RCC 7860 (cell line): ENCODE measurements around the gene HPS5.
A peak's percentile ranks its signal among the peaks of the same experiment; 100 is the strongest.
"Not testable (repeated sequence)": the region's sequence is repeated elsewhere in the genome, so short reads cannot be mapped to it uniquely, and the experiment has no call there.

Experiments
- DNase-seq: peaks from one replicate; pipeline ENCODE4 v3.0.0-alpha.2; 2015; ENCODE audit warnings: low spot score
- FAIRE-seq: peaks from 2 replicates; lab custom pipeline; 2012; peaks lifted over from hg19 to GRCh38; lab: Jason Lieb, UNC

HPS5 gene, protein sequence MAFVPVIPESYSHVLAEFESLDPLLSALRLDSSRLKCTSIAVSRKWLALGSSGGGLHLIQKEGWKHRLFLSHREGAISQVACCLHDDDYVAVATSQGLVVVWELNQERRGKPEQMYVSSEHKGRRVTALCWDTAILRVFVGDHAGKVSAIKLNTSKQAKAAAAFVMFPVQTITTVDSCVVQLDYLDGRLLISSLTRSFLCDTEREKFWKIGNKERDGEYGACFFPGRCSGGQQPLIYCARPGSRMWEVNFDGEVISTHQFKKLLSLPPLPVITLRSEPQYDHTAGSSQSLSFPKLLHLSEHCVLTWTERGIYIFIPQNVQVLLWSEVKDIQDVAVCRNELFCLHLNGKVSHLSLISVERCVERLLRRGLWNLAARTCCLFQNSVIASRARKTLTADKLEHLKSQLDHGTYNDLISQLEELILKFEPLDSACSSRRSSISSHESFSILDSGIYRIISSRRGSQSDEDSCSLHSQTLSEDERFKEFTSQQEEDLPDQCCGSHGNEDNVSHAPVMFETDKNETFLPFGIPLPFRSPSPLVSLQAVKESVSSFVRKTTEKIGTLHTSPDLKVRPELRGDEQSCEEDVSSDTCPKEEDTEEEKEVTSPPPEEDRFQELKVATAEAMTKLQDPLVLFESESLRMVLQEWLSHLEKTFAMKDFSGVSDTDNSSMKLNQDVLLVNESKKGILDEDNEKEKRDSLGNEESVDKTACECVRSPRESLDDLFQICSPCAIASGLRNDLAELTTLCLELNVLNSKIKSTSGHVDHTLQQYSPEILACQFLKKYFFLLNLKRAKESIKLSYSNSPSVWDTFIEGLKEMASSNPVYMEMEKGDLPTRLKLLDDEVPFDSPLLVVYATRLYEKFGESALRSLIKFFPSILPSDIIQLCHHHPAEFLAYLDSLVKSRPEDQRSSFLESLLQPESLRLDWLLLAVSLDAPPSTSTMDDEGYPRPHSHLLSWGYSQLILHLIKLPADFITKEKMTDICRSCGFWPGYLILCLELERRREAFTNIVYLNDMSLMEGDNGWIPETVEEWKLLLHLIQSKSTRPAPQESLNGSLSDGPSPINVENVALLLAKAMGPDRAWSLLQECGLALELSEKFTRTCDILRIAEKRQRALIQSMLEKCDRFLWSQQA

DNA sequence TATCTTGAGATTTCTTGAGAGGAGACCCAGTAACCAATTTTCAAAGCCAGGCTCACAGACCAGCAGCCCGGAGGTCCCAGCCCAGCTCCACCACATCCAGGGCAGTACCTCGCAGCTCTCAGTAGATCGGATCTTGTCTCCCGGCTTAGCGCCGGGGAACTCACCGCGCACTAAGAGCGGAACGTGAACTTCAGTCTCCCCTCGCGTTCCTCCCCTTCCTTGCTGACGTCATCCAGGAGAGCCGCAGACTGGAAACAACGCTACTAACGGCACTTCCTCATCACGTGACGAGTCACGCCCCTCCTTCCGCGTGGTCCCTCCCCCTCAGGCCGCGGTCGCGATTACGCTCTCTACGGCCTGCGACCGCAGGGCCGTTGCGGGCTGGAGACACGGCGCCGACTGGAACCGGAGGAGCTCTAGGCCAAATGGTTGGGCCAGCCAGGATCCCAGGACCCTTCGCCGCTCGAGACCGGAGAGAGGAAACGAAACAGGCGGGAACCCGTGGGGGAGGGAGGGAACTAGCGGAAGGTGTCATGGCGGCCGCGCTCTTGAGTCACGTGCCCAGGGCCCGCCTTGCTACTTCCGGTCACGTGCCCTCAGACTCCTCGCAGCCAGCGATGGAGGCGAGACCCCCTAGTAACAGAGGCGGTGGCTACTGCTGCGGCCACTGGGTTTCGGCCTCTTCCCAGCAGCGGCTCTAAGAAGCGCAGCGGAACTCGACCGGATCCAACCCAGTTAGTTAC, at the start of gene HPS5, which contains the start of gene GTF2H1:
TSS of gene HPS5 (minus strand) at position 172 of the 743 bp plus-strand sequence. CDS start 4,282 bp downstream, outside the sequence.
TSS of gene GTF2H1 (plus strand) at position 599 of the 743 bp plus-strand sequence. CDS start 10,508 bp downstream, outside the sequence.
- FAIRE-seq (peak; percentile 72), DNase-seq (peak; percentile 94)

DNA sequence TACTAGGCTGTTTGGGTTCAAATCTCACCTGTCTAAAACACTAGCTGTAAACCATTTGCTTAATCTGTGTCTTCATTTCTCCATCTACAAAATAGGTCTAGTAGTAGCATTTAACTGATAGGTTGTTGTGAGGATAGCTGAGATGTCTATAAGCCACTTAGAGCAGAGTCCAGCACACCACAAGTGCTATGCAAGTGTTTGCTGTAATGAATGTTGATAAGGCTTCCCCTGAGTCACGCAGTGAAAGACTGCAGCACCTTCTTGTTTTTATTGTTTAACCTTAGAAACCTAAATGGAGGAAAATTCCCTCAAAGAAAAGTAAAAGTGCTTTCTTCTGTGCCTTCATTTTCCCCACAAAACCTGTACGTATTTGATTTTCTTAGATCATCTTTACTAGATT, 49.3 kb upstream of the HPS5 start:
- no peak for DNase-seq
- no peak for FAIRE-seq

DNA sequence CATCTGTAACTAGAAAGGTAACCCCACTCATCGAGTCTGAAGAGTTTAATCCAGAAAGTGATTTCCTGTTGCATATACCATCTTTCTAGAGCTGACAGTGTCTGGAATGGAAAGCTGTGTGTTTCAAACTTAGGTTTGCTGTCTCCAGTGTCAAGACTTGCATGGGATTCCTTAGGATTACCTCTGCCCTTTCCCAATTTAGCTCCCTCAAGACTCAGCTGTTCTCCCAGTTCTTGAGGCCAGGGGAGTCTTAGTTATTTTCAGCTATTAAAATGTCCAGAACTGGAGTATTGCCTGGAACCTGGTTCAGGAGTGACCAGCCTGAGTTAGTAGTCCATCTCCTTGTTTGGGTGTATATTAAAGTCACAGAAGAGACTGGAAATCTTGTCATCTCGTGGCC, 47.5 kb upstream of the HPS5 start:
- DNase-seq, result no peak

DNA sequence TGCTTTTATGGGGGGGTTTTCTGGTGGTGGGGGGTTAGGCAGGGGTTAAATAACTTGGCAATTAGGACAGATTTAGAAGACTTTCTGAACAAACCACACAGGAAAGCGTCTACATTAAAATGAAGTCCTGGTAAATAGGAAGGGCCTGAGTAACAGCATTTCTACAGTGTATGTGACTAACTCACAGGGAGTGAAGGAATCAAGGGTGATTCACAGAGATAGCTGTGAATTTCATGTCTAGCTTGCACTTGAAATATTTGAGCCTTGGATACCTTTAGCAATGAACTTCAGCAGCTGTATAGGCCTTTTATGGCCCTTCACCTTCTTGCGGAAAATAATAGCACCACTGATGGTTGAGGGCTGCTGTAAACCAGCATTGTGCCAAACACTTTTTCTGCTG, 46.3 kb upstream of the HPS5 start:
- DNase-seq (peak; percentile 33), FAIRE-seq (no peak)

More for the DNA sequence above, 47.5 kb upstream of the HPS5 start:
- no peak for FAIRE-seq

DNA sequence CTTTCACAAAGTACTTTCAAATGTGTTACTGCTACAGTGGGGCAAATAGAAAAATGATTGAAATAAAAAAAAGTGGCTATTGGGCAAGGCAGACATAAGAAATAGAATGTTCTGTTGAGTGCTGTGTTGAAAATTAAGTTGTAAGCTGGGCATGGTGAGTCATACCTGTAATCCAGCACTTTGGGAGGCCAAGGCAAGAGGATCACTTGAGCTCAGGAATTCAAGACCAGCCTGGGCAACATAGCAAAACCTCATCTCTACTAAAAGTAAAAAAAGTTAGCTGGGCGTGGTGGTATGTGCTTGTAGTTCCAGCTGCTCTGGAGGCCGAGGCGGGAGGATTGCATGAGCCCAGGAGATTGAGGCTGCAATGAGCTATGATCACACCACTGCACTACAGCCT, 45.5 kb upstream of the HPS5 start:
- DNase-seq (no peak), FAIRE-seq (no peak)

DNA sequence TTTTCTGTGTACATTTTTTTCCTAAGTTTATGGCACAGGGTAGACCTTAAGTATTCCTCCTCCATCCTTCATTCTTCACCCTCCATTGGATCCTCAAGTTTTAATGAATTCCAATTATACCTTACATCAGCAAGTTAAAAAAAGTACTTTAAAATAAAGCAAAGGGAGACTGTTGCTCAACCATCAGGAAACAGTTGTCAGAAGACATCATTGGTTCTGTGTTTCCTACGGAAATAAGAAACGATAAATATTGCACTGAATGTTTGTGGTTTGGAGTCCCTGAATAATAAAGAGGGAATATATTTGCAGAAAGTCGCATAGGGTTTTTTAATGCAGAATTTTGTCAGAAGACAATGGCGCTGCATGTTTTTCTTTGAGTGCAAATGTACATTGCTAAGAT, 44.3 kb upstream of the HPS5 start:
- FAIRE-seq (no peak), DNase-seq (no peak)

DNA sequence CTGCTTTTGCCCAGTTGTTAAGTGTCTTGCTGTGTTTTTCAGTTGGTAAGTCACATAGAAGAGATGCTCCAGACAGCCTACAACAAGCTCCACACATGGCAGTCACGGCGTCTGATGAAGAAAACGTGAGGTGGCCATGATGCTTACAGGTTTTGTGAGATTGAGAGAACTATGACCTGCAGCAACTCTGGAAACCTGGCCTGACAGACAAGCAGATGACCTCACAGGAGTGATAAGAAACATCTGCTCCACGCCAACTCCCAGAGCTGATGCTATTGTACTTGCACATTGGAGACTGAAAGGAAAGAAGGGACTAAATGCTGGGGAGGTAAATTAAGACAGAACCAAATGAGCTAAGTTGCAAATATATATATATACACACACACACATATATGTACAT, 43.8 kb upstream of the HPS5 start:
- DNase-seq, result no peak
- FAIRE-seq, result no peak

DNA sequence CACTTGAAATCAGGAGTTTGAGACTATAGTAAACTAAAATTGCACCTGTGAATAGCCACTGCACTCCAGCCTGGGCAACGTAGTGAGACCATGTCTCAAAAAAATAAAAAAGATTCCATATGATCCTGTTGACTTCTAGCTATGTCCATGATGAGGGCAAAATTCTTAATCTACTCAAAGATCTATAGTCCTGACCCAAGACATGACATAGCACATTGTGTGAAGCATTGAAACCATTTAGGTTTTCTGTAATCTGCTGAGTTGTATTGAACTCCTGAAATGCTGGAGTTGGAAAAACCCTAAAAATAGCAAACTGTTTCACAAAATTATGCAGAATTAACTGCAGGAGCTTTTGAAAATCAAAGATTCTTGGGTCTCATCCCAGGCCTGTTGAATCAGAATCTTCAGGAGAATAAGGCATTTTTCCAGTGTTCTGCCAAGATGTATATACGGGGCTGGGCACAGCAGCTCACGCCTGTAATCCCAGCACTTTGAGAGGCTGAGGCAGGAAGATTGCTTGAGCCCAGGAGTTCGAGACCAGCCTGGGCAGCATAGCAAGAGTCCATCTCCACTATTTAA, 42.6 kb upstream of the HPS5 start:
- no peak for FAIRE-seq
- DNase-seq, result no peak

DNA sequence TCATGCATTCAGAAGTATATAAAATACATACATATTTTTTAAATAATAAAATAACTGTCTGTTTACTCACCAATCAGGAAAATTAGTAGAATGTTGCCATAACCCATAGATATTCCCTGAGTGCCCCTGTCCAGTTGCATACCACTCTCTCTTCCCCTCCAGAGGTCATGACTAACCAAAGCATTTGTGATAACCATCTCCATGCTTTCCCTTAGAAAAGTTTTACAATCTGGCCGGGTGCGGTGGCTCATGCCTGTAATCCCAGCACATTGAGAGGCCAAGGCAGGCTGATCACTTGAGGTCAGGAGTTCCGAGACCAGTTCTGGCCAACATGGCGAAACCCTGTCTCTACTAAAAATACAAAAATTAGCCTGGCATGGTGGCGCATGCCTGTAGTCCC, 39.2 kb upstream of the HPS5 start:
- no peak for FAIRE-seq
- no peak for DNase-seq

DNA sequence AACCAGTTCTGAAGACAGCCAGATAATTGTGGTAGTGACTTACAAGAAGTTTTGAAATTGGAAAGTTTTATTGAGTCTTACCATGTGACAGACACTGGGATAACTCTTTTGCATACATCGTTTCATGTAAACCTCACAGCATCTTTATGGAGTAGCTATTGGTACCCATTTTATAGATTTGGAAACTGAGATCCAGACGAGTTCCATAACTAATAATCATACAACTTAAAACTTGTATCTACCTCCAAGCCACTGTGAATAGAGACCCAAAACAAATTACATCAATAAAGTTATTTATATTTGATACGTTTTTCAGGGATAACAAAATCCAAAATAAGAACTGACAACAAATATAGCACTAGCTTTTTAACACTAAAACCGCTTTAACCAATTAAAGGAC, 36.7 kb upstream of the HPS5 start:
- no peak for DNase-seq
- FAIRE-seq, result no peak

DNA sequence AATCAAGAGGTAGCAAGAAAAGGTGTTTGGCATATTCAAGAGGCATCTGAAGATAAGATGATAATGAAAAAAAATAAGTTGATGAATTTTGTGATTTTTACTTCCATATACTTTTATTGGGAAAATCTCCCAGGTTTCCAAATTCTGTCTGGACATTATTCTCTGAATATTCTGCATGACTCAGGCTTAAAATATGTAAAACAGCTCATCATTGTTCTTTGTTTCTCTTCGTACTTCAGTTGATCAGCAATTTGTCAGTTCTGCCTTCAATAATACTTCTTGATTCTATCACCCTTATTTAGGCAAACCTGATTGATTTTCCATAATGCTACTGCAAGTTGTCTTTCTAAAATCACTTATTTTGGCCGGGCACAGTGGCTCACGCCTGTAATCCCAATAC, 30.6 kb upstream of the HPS5 start:
- DNase-seq (no peak), FAIRE-seq (no peak)

DNA sequence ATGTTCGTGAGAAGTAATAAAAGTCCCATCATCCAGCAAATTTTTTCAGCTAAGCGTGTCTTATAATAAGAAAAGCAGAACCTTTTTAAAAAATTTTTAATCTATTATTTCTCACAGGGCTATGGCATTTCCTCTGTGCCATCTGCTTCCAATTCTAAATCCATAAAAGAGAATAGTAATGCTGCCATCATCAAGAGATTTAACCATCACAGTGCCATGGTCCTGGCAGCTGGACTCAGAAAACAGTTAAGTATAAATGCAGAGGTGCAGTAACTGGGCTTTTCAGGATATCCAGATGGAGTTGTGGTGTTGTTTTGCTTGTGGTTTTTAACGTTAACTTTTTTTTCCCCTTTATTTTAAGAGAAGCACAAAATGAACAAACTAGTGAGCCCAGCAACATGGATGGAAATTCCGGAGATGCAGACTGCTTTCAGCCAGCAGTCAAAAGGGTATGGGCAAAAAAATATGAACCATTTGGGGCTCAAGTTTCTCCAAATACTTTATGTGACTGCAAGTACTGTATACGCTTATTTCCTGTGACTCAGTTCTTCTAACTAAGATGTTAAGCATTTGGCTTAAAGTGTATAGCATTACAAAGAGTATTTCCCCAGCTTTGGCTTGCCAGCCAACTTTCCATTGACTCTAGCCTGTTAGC, 25.7 kb upstream of the HPS5 start:
- FAIRE-seq (no peak), DNase-seq (no peak)

DNA sequence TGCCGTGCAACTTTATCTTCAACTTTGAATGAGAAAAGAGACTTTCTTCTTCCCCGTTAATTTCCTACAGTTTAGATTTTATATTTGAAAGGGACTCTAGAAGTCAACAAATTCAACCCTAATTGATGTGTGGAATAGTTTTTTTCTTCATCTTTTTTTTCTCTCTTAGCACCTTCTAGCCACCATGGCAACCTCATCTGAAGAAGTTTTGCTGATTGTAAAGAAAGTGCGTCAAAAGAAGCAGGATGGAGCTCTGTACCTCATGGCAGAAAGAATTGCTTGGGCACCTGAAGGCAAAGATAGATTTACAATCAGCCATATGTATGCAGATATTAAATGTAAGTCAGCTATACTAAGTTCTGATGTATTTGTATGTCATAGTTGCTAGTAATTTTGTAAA, 11.0 kb upstream of the HPS5 start:
- FAIRE-seq (no peak), DNase-seq (no peak)

DNA sequence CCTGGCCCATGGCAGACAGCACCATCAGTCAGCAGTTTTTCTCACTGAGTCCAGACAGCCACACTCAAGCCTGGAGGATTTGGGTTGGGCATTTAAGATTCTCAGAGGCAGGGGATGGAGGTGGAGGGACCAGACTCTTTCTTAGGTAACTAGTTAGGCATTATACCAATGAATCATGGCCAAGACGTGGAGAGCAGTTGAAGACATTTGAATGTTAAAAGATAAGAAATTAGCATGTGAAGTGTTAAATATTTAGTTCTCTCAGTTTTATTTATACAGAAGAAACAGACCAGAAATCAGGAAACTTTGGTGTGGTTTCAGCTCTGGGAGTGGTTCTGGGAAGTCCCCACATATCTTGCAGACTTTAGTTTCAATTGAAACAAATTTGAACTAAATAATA, 10.4 kb upstream of the HPS5 start:
- no peak for FAIRE-seq
- DNase-seq, result no peak

DNA sequence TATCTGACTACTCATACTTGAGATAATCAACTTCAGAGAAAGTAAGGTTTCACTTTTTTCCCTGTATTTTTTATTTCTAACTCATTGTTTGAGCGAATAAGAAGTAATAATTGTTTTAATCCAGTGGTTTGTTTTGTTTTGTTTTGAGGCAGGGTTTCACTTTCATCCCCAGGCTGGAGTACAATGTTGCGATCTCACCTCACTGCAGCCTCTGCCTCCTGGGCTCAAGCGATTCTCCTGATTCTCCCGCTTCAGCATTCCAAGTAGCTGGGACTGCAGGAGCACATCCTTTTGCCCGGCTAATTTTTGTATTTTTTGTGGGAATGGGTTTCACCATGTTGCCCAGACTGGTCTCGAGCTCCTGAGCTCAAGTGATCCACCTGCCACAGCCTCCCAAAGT, 9.0 kb upstream of the HPS5 start:
- DNase-seq, result no peak

DNA sequence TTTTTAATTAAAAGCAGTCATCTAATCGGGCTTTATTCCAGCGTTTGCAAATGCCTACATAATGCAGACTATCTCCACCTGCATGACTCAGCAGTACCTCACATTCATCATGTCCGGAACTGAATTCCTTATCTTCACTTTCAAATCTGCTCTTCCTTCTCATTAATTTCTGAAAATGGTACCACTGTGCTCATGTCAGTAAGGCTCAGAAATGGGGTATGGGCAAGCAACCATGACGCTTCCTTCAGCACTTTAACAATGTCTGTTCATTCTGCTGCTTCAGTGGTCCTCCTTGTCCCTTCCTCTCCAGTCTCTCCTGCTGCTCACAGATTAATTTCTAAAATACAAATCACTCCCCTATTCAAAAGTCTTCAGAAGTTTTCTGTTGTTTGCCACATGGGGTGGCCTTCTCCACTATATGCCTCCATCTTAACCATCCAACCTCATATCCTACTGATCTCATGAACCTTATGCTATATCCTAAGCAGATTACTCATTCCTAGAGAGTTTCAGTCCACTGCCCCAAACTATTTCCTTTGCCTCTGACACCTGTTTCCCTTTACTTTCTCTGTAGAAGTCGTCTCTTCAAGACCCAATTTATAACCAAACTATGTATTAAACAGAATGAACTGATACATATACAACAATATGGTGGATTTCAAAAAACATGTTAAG, 7.4 kb upstream of the HPS5 start:
- FAIRE-seq (peak; percentile 23), DNase-seq (peak; percentile 28)

More for the DNA sequence above, 9.0 kb upstream of the HPS5 start:
- no peak for FAIRE-seq

DNA sequence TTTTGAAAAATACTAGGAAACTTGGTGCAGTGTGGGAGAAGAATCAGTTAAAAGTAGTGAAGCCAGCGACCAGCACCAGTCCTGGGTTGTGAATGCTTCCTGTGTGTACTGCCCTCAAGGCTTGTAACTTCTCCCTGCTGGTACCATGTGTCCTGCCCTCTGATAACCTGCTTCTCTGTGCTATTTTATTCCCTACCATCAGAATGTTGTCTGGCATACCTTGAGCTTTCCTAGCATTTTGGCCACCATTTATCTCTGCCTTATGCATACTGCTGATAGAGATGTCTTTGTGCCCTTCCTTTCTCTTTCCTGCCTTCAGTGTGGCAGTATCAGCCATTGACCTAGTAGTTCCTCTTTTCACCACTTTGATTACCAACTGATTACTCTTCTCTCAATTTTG, 2.4 kb upstream of the HPS5 start:
- FAIRE-seq (no peak), DNase-seq (no peak)

DNA sequence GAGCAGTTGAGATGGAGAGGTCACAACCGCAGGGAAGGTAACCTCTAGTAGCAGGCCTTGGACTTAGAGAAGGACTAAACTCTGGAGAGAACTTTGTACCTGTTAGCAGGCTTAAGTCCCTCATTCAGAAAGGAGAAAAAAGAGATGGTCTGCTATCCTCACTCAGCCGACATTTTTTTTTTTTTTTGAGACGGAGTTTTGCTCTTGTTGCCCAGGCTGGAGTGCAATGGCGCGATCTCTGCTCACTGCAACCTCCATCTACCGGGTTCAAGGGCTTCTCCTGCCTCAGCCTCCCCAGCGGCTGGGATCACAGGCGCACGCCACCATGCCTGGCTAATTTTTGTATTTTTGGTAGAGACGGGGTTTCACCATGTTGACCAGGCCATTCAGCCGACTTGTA, 1.9 kb upstream of the HPS5 start:
- not testable (repeated sequence) for FAIRE-seq, DNase-seq
